ENCODE measurements around the gene MMP26. TPM values are rescaled to one million over a fixed set of nuclear protein-coding genes. Genes with fewer than 3 reads are reported as not detected.

The MMP26 gene
- polyA plus RNA-seq, 6 donors from 2014 or later: not detected

Other genes starting within 250 kb of the MMP26 start
- not detected for gene OR52K1, start 222.1 kb upstream of the MMP26 start, polyA plus RNA-seq (ENCODE audit: low read depth in 6 of 6)
- not detected for gene OR52M1, start 159.6 kb upstream of the MMP26 start, polyA plus RNA-seq (ENCODE audit: low read depth in 6 of 6)
- gene OR52I2, start 123.0 kb upstream of the MMP26 start, polyA plus RNA-seq (ENCODE audit: low read depth in 6 of 6): under 1 TPM in 1 of 6 donors, not detected in 5; 0.17 TPM
- gene OR52I1, start 110.7 kb upstream of the MMP26 start, polyA plus RNA-seq (ENCODE audit: low read depth in 6 of 6): under 1 TPM in 1 of 6 donors, not detected in 5; 0.60 TPM
- gene TRIM68, start 96.6 kb upstream of the MMP26 start, polyA plus RNA-seq (ENCODE audit: low read depth in 6 of 6): 10 to 100 TPM in 5 of 6 donors, 1 to 10 TPM in 1; 4.8 to 20.4 (median 11.4) TPM
- gene OR51D1, start 67.3 kb upstream of the MMP26 start, polyA plus RNA-seq (ENCODE audit: low read depth in 6 of 6): not detected
- gene OR51E1, start 60.8 kb upstream of the MMP26 start, polyA plus RNA-seq (ENCODE audit: low read depth in 6 of 6): not detected
- gene OR51E2, start 6.9 kb upstream of the MMP26 start, polyA plus RNA-seq (ENCODE audit: low read depth in 6 of 6): not detected
- gene OR51F1, start 65.2 kb downstream of the MMP26 start, polyA plus RNA-seq (ENCODE audit: low read depth in 6 of 6): not detected
- not detected for gene OR52R1, start 99.6 kb downstream of the MMP26 start, polyA plus RNA-seq (ENCODE audit: low read depth in 6 of 6)
- not detected for gene OR51F2, start 116.5 kb downstream of the MMP26 start, polyA plus RNA-seq (ENCODE audit: low read depth in 6 of 6)
- not detected for gene OR51S1, start 144.4 kb downstream of the MMP26 start, polyA plus RNA-seq (ENCODE audit: low read depth in 6 of 6)
- not detected for gene OR51T1, start 177.1 kb downstream of the MMP26 start, polyA plus RNA-seq (ENCODE audit: low read depth in 6 of 6)
- not detected for gene OR51A7, start 199.0 kb downstream of the MMP26 start, polyA plus RNA-seq (ENCODE audit: low read depth in 6 of 6)
- not detected for gene OR51G2, start 214.6 kb downstream of the MMP26 start, polyA plus RNA-seq (ENCODE audit: low read depth in 6 of 6)
- not detected for gene OR51G1, start 219.6 kb downstream of the MMP26 start, polyA plus RNA-seq (ENCODE audit: low read depth in 6 of 6)
- not detected for gene OR51A4, start 242.8 kb downstream of the MMP26 start, polyA plus RNA-seq (ENCODE audit: low read depth in 6 of 6)